Measurements from ENCODE around the gene HTRA2.

Gene HTRA2

GRCh38 chr2:74566076-74566753, 36.5 kb downstream of the HTRA2 start:
- DNase-seq: no peak

GRCh38 chr2:74566754-74567085, 37.0 kb downstream of the HTRA2 start:
- DNase-seq: no peak

- DNase-seq: no peak
Measured at GRCh38 chr2:74567881-74568280, 38.1 kb downstream of the HTRA2 start.

GRCh38 chr2:74569686-74570085, 40.0 kb downstream of the HTRA2 start:
- DNase-seq: no peak

GRCh38 chr2:74571058-74571457, 41.3 kb downstream of the HTRA2 start:
- no peak for DNase-seq

- no peak for DNase-seq
Measured at GRCh38 chr2:74572178-74572925, 42.6 kb downstream of the HTRA2 start.

- DNase-seq: peak; percentile 42
Measured at GRCh38 chr2:74573747-74574562, 44.2 kb downstream of the HTRA2 start.

- DNase-seq: no peak
Measured at GRCh38 chr2:74575320-74575719, 45.6 kb downstream of the HTRA2 start.

- DNase-seq: no peak
Measured at GRCh38 chr2:74576211-74576862, 46.6 kb downstream of the HTRA2 start.

GRCh38 chr2:74576863-74577229, 47.1 kb downstream of the HTRA2 start:
- no peak for DNase-seq

GRCh38 chr2:74577448-74577847, 47.7 kb downstream of the HTRA2 start:
- DNase-seq: no peak

GRCh38 chr2:74578408-74578807, 48.7 kb downstream of the HTRA2 start:
- DNase-seq: no peak

GRCh38 chr2:74581463-74581862, 51.7 kb downstream of the HTRA2 start:
- no peak for DNase-seq

GRCh38 chr2:74582184-74582583, 52.5 kb downstream of the HTRA2 start:
- DNase-seq: no peak
